Activated effector memory CD4-positive, alpha-beta T cell treated with anti-CD3 and anti-CD28 coated beads, Interleukin-2, amount 50 U/mL, for 16 hours (primary cell): ENCODE data around the gene NIN.

ENCODE experiments used
- DNase-seq: peaks from one replicate; pipeline ENCODE4 v3.0.0-alpha.2; 2020

NIN gene

DNA sequence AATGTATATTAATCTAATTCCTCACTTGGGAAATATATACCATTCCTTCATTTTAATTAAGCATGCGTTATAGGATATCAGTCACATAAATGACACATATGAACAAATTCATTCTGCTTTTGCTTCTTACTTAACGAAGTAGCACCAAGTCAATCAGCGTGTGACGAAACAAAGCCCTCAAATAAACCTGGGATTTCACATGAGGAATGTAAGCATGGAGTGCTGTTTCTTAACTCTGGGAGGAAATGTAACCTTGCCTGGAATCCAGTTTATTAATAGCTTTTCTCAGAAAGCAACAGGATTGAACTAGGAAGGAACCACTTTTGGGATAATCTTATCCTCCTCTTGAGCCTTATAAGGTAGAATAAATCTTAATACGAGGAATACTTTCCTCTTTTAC lies 72.0 kb downstream of the NIN start:
- DNase-seq = no peak

DNA sequence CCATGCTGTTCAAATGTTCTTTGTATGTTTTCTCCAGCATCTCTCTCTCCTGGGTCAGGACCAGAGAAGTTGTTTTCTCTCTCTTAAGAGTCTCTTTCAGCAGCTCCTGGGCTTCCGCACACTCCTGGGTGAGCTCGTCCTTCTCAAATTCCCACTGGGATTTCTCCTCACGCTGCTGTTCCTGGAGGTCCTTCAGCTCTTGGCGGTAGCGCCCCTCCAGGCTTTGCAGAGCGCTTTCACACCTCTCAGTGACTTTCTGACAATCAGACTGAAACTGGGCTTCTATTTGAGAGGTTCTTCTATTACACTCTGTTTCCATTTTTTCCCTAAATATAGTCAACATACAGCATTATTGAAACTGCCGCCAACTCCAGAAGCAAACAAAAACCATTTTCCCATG lies 72.7 kb downstream of the NIN start:
- no peak for DNase-seq

DNA sequence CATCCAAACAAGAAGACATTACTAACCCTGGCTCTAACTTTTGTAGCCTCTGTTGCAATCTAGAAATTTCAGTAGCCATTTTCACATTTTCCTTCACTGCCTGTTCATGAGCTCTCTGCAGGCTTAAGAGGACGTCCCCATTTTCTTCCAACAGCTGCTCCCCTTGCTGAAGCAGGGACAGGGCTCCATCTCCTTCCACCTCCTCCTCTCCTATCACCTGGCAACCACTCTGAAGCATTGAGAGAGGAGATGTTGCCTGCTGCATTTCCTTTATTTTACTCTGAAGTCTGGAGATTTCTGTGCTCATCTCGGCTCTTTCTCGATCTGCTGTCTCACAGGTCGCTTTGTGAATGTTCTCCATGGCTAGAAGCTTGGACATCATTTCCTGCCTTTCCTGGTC lies 73.3 kb downstream of the NIN start:
- DNase-seq = no peak

- DNase-seq = no peak
Measured at GRCh38 chr14:50756300-50756699, 74.7 kb downstream of the NIN start.

DNA sequence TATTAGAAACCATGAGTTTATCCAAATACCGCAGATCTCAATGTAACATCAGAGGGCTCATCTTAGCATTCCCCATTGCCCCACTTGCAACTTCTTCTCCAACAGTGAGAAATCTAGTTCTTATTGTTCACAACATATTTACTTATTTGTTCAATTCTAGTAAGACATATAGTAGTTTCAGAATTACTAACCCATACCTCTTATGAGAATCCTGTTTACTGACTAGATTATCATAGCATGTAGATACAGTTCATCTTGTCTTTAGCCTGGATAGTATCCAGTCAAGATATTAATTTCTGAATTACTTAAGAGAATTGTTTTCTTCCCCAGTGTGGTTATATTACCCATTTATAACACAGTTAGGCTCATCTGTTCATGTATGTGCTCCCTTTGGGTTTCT lies 80.6 kb downstream of the NIN start:
- DNase-seq = no peak

DNA sequence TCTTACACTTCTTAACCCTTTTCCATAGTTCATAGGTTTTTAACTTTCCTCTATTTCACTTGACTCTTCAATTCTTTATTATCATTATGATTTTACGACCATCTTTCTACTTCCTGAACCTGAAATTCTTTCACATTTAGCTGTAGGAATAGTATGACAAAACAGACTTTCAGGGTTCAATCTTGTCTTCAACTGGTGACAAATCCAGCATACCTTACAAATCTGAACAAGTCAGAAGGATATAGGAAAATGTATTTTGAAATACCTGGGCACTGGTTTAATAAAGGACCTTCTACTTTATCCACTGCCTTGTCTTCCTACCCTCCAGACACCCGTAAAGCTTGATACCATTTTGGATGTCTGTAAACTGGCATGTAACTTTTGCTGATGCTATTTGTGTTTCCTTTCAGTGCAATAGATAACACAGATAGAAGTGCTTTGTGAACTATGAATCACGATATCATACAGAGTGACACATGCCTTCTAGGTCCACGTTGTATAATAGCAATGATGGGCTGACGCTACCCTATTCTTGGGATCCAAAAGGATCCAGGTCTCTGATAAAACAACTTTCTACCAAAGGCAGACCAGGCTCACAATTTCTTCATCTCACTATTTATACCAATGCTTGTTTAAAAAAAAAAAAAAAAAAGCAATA lies 85.4 kb downstream of the NIN start:
- DNase-seq = no peak

GRCh38 chr14:50744231-50744630 lies 86.7 kb downstream of the NIN start:
- DNase-seq = no peak

DNA sequence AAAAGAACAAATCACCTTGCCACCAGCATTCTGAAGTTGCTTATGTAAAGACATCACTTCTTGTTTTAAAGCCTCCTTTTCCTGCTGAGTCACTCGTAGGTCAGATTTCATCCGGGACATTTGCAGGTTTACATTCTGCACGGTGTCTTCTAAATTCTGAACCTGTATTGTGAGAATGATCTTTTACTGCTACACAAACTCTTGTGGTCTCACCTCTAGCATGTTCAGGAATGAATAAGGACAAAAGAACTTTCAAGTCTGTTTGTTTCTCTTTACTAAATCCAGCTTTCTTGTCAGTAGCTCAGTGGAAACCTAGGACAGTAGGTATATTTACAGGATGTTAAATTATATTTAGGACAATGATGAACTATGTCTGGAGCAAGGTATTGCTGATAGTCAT lies 89.4 kb downstream of the NIN start:
- no peak for DNase-seq

DNA sequence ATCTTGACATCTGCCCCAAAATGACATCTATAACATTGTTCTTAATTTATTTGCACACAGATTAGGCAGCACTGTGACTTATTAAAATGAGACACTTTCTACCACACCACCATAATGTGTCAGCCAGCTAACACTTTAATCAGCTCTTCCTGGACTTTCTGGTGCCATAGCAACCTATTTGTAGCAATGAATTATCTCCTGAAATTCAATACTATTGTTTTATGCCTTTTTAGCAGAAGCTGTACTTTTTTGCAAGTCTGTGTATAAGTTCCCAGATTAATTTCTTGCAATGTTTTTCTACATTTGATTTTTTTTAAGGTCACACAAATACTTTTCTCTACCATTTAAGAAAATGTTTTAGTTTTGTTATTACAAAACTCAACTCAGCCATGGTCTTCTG lies 90.1 kb downstream of the NIN start:
- no peak for DNase-seq

- no peak for DNase-seq
Measured at GRCh38 chr14:50739186-50739585, 91.8 kb downstream of the NIN start.

DNA sequence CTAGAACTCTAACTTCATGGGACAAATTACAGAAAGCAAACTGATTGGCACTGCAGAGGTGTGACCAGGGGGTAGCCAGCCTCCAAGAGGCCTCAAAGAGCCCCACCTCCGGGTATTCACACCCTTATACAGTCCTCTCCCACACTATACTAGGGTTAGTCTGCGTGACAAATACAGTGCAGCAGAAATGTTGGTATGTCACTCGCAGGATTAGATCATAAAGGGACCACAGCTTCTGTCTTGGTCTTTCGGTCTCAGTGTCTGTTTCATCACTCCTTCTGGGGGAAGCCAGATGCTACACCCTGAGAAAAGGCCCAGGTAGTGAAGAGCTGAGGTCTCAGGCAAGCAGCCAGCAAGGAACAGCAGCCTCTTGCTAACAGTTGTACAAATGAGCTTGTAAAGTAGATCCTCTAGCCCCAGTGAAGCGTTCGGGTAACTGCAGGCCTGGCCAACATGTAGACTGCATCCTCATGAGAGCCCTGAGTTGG lies 94.0 kb downstream of the NIN start:
- DNase-seq = no peak

GRCh38 chr14:50734950-50735695 lies 95.8 kb downstream of the NIN start:
- DNase-seq = no peak

DNA sequence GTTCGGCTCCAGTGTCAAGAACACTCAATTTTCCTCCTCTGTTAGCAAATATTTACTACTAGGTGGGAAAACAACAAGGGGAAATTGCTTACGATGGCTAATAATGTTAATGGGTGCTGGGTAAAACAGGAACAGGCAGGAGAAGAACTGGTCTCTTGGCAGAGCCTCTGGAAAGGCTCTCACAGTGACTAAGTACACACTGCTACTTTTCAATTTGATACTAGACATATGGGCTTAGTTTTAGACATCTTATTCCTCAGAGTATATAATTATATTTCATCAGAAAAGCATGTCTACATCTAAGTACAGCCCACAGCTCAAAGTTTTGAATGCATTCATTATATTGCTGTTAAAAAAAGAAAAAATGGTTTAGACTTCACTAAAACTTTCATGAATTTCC lies 97.5 kb downstream of the NIN start:
- DNase-seq = no peak

DNA sequence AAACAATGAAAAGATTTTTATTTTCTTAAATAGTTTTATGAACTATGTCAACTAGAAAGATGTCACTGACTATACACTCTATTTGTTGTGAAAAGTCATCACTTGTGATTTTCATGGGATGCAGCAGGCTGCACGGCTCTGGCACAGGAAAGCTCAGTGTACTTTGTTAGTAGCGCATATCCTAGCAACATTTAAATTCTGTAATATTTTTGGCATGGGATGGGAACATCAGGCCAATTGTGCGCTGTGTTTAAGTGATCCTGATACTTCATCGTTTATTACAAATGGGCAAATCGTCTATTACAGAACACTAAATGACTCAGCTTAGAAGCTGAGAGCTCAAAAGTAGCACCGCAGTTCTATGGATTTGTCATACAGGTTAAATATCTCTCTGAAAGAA lies 102.1 kb downstream of the NIN start:
- no peak for DNase-seq

DNA sequence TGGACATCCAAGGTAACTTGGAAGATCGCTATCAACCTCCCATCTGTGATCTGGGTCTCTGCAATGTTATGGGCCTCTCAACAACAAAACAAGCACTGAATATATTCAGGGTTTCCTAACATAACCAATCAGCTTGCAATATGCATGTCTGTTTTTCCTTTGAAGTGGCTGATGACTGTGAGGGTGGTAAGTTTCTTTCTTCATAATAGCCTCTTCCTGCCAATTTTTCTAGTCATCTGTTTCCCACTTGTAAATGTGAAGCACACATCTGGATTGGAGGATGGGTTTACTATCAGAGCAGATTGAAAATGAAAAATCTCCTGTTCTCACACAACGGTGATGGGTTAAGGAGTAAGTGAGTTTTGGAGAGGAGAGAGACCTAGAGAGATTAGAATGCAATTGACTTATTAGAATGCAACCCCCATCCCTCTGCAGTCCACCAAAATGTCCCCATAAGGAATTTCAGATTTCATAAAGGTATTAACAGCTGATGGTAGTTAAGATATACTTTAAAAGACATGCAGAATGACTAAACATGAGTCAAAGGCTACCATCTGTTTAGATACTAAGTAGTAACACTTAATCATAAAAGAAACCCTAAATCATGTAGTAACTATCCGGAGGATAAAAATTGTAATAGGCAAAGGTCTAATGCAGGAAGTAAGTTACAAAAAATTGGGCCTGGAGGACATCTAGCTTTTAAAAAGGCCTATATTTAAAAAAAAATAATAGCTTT lies 104.4 kb downstream of the NIN start:
- DNase-seq = no peak

DNA sequence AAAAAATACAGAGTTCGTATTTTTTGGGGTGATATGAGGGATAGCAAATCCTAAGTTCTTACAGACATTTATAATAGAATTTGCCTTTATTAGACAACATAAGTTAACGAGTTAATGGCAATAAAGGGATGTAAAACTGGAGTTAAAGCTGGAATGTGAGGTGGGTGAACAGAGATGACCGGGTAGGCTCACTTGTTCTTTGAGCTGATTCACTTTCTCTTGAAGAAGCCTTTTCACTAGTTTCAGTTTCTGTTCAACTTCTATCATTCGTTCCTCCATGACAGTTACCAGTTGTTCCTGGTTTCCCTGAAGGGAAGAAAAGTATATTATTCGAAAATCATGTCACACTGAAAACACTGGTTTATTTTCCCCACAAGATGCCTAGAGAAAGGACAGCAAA lies 105.2 kb downstream of the NIN start:
- DNase-seq = no peak

DNA sequence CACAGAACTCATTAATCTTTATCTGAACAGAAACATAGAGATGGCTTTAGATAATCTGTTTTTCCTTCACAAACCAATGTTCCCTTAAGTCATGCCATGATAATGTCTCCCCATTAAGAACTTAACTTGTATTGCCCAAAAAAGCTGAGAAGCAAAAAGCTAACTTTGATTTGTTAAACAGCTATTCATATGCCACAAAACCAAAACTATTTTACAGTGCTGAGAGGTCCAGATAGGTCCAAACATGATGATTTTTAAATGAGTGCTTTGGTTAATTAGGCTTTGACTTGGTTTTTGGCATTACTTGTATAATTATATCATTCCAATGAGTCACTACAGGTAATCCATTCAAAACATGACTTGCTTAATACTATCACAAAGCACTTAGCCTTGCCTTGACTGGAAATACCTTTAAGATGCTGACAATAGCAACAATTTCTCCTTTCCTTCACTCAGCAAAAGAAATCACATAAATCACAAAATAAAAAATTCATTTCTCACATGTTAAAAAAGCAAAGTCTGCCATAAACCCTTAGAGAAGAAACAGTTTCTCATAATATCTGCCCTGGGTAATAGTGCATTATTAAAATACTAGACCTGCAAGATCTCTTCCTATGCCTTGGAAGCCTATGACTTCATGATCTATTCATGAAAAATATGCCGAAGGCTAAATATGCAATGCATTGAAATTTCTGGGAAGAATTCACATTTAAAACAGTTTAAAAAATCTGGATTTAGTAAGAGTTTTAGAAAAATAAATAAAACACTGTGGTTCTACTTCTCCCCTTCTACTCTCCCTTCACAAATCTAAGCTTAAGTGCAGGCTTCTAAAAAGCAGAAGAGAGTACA lies 110.8 kb downstream of the NIN start:
- DNase-seq = no peak

DNA sequence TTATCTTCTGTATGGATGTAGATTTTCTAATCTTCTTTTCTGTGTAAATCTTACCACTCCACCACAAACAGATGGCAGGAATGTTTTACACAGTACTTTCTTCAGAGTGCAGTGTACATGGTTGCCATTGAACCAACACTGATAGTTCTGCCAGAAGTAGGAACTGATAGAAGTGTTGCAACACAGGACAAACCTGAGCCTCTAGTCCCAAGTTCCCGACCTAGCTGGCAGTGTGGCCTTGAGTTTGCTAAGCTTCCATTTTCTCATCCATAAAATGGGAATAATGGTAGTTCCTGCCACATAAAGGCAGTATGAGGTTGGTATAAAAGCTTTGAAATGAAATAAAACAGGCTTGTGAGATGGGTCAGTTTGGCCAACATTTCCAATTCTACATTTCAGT lies 112.0 kb downstream of the NIN start:
- no peak for DNase-seq

DNA sequence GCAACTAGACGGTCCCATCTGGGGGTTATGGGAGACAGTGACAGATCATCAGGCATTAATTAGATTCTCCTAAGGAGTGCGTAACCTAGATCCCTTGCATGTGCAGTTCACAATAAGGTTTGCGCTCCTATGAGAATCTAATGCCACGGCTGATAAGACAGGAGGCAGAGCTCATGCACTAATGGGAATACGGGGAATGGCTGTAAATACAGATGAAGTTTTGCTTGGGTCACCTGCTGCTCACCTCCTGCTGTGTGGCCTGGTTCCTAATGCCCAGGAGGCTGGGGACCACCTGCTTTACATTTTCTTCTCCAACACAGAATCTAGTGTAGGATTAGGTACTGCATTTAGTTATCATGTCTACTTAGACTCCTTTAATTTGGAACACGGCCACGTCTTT lies 113.2 kb downstream of the NIN start:
- no peak for DNase-seq

GRCh38 chr14:50714450-50715073 lies 116.4 kb downstream of the NIN start:
- no peak for DNase-seq

GRCh38 chr14:50711043-50711442 lies 119.9 kb downstream of the NIN start:
- DNase-seq = no peak

DNA sequence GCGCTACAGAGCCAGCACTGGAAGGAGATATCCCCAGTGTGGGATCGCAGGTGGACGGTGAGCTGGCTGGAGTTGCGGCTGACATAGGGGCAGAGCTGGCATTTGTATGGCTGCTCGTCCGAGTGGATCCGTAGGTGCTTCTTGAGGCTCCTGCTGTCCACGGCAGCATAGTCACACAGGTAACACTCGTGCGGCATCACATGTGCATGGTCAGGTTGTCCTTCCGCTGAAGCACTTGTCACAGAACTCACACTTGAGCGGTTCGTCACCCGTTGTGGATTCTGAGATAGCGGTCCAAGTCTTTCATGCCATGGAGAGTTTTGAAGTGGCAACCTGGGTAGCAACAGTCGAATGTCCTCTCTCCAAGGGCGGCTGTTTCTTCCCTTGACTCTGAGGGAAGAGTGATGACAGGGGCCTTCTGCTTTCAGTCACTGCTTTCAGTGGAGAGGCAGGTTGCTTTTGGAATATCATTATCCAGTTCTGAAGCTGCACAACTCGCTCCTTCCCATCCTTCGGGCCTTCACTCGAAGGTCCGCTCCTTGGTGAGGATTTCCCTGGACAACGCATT lies 125.9 kb downstream of the NIN start:
- DNase-seq = no peak
